GM21447 (cell line): ENCODE measurements around the gene BBC3.
A peak's percentile ranks its signal among the peaks of the same experiment; 100 is the strongest.
"Not testable (repeated sequence)": the region's sequence is repeated elsewhere in the genome, so short reads cannot be mapped to it uniquely, and the experiment has no call there.

Experiments
- ATAC-seq: cut with Tn5 transposase; IDR thresholded peaks from one replicate; pipeline ENCODE4 v1.9.1; 2021; ENCODE audit not compliant: unreplicated experiment

The BBC3 gene

DNA sequence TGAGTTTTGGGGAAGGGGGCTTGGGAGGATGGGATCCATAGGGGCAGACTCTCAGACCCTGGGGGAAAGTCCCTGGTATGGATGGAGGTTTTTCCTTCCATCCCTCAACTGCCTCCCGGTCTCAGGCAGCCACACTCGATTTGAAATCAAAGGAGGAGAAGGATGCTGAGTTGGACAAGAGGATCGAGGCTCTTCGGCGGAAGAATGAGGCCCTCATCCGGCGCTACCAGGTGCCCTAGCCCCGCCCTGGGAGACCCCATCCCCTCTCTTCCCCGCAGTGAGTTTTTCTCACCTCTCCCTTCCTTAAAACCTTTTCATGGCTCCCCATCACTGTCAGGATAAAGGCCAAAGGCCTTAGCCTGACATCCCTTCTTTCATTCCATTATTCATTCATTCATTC, 27.4 kb upstream of the BBC3 start:
- no peak for ATAC-seq

DNA sequence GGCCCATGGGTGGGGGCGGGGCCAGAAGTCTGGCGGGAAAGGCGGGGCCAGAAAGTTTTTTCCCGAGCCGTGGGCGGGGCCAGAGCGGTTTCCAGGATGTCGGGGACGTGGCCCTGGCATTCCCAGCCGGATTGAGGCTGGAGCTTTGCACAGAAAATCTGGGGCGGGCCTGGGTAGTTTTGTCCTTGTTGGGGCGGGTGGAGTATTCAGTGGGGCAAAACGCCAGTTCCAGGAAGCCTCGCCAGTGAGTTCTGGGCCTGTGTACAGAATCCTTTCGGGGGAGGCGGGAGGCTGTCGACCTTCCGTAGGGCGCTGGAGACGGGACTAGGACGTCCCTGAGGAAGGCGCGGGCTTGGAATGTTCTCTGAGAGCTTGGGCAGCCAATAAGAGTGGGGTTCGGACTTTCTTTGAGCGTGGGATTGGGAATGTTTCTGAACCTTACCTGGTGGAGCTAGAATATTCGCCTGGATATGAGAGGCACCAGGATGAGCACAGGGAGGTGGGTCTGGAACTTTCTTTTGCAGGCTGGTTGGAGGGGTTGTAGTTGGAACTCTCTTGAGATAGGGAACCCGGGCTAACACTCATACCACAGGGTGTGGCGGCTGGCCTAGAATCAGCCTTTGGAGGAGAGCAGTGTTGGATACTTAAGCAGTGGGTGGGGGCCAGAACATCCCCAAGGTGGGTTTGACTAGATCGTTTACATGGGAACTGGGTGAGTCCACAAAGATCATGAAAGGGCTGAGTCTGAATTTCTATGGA, 26.6 kb upstream of the BBC3 start:
- no peak for ATAC-seq

GRCh38 chr19:47256693-47257410, 25.9 kb upstream of the BBC3 start:
- ATAC-seq, result peak; percentile 71

DNA sequence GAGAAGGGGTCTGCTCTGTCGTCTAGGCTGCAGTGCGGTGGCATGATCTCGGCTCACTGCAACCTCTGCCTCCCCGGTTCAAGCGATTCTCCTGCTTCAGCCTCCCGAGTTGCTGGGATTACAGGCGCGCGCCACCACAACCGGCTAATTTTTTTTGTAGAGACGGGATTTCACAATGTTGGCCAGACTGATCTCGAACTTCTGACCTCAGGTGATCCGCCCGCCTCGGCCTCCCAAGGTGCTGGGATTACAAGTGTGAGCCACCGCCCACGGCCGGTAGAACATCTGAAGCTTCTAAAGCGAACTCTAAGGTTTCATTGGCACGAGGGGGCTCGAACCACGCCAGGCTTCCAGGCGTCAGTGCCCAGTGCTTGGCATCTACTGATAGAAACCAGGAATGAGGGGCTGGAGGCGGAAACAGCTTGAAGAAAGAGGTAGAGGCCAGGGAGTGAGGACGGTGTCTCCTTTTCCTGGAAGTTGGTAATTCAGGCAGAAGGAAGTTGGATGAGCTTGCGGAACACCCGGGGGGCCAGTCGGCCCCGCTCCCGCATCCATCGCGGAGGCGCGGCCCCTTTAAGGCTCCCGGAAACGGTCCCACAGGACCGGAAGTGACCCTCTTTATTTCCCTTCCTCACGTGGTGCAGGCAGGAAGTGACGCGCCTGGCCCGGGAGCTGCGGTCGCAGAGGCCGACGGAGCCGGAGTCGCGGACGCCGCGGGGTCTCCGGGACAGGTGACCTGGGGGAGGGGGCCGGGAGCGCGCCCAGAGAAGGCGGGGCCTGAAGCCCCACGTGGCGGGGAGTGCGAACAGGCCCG, 25.1 kb upstream of the BBC3 start, which contains the start of gene CCDC9:
CCDC9 (plus strand) TSS at position 647 of the 814 bp plus-strand sequence. CDS start 1,876 bp downstream, outside the sequence.
- ATAC-seq, result peak; percentile 37

DNA sequence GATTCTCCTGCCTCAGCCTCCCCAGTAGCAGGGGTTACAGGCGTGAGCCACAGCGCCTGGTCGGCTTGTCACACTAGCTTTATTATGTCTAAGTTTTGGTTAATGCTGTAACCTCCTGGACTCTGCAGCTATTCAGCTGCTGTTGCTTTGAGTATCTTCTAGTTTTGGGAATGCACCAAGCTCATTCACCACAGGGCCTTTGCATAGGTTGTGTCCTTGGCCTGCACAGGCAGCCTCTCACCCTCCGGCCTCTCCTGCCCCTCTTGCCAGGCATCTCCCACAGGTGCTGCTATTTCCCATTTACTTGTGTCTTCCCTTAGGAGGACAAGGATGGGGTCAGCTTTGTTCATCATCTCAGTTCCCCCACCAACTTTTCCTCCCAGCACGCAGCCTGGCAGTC, 23.0 kb upstream of the BBC3 start:
- ATAC-seq, result no peak

DNA sequence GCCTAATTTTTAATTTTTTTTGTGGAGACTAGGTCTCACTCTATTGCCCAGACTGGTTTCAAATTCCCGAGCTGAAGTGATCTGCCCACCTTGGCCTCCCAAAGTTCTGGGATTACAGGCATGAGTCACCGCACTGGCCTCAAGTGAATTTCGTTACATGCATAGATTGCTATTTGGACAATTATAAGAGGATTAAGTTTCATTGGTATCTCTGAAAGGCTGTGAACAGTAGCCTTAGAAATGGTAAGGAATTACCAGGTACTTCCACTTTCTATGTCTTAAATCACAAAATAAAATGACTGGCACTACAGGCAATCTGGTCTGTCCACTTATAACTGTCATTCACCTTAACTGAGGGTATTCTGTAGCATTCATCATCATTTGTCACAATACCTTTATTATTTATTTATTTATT, 22.5 kb upstream of the BBC3 start:
- ATAC-seq, result no peak

DNA sequence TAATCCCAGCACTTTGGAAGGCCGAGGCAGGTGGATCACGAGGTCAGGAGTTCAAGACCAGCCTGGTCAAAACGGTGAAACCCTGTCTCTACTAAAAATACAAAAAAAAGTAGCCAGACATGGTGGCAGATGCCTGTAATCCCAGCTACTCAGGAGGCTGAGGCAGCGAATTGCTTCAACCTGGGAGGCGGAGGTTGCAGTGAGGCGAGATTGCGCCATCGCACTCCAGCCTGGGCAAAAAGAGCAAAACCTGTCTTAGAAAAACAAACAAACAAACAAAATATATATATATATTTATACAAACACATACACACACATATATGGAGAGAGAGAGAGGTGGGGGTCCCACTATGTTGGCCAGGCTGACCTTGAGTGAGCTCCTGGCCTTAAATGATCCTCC, 22.0 kb upstream of the BBC3 start:
- ATAC-seq, result not testable (repeated sequence)

DNA sequence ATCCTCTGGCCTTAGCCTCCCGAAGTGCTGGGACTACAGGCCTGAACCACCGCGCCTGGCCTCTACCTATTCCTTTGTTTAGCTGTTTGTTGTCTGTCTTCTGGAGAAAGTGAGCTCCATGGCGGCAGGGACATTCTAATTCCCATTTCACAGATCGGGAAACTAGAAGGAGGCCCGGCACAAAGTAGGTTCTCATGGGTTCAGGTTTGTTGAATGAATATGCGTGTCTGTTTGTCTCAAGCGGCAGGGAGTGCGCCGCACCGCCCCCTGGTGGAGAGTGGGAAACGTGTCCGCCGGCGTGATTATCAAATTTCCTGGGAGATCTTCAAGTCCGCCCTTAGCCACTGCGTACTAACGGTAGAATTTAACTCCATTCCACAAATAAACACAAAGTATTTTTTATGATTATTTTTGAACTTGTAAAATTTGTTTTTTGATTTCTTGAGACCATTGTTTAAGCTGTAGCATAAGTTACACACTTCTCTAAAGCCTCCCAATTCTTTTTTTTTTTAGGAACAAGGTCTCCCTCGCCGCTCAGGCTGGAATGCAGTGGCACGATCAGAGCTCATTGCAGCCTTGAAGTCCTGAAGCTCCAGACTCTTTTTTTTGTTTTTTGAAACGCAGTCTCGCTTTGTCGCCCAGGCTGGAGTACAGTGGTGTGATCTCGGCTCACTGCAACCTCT, 16.4 kb upstream of the BBC3 start:
- ATAC-seq, result no peak

DNA sequence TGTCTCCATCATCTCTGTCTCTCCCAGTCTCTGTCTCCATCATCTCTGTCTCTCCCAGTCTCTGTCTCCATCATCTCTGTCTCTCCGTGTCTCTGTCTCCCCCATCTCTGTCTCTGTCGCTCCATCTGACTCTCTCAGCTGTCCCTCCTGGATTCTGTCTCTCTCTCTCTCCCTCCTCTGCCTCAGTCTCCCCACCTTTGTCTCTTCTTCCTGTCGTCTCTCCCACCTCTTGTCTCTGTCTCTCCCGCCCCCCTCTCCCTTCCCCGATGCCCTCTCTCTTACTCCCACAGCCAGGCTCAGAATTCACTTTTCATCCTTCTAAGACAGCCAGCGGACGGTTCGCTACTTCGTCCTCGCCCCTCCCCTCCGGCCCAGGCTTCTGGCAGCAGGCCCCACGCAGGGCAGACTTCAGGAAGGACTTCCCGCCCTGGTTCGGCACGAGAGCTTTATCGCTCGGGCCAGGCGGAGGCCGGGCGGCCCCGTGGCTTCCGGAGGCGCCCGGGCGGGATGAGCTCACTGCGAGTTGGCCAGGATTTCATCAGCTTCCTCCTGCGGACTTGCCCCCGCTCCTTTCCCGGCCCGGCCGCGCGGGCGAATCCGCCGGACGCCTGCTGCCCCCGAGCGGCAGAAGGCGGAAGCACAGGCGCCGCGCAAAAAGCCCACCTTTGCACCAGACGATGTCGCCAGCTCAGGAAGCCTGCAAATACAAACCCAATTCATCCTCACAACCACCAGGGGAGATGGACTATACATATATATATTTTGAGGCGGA, 13.0 kb upstream of the BBC3 start:
- no peak for ATAC-seq

- ATAC-seq, result no peak
Observed at GRCh38 chr19:47243364-47243775, 12.4 kb upstream of the BBC3 start.

GRCh38 chr19:47241919-47242577, 11.0 kb upstream of the BBC3 start:
- ATAC-seq, result no peak

DNA sequence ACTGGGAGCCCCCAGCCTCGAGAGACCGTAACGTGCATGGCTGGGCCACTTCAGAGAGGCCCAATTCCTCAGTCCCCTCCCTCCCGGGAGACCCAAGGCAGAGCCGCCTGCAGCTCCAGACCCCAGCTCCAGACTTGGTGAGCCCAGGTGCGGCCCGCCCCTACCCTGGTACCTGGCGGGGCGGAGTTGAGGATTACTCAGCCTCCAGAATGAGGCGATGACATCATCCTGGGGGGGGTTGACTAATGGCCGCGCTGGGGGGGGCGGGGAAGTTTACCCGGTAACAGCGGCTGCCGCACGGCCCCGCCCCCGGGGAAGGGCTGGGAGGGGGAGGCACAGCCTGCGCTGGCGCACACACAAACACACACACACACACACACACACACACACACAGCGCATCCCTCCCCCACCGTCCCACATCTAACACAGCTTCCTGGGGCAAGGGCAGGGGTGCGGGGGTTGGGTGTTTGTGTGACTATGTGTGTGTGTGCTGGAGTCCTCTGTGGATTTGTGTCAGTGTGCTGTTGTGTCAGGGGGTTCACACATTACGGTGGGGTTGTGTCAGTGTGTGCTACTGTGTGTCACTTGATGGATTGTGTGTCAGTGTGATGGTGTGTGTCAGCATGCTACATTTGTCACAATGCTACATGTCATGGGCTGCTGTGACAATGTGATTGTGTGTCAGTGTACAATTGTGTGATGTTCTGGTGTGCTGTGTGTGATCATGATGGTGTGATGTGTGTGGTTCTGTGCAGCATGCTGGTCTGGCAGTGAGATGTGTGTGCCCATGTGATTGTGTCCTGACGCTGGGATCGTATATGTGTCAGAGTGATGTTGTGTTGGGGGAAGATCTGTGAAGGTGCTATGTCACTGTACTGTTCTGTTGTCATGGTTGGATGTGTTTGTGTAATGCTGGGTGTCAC, 10.3 kb upstream of the BBC3 start:
- no peak for ATAC-seq

- no peak for ATAC-seq
Observed at GRCh38 chr19:47240556-47240955, 9.6 kb upstream of the BBC3 start.

- ATAC-seq, result no peak
Observed at GRCh38 chr19:47239610-47240296, 8.8 kb upstream of the BBC3 start.

GRCh38 chr19:47239152-47239551, 8.2 kb upstream of the BBC3 start:
- no peak for ATAC-seq

GRCh38 chr19:47236072-47236675, 5.2 kb upstream of the BBC3 start:
- no peak for ATAC-seq

GRCh38 chr19:47232422-47233211, 1.6 kb upstream of the BBC3 start:
- ATAC-seq, result no peak
